Thoracic aorta (tissue), 2 donors: ENCODE data around the gene KIFAP3. TPM values are rescaled to one million over a fixed set of nuclear protein-coding genes. Genes with fewer than 3 reads are reported as not detected.

Experiments
- ATAC-seq: fragments of 150-250 bp; one replicate; pipeline ENCODE4 v1.8.0; 2017; ENCODE audit warnings: low read depth; ENCODE audit not compliant: insufficient number of reproducible peaks, low FRiP score
- DNase-seq: peaks from one replicate; pipeline ENCODE4 v3.0.0-alpha.2; 2020; ENCODE audit warnings: low spot score
- H3K27ac ChIP-seq, 2 donors: fragments of 200-600 bp; sonication (generic); 1 replicate in 1 of 2; 2 replicates in 1 of 2; pipeline ENCODE4 v1.5.1; 2016; ENCODE audit warnings: mild to moderate bottlenecking in 2 of 2, moderate library complexity in 2 of 2
- H3K27me3 ChIP-seq: fragments of 200-600 bp; sonication (generic); replicated peaks from 2 replicates; pipeline ENCODE4 v1.6.0; 2016; ENCODE audit warnings: mild to moderate bottlenecking; ENCODE audit not compliant: insufficient read depth
- H3K36me3 ChIP-seq: fragments of 200-600 bp; sonication (generic); one replicate; pipeline ENCODE4 v1.5.1; 2016
- H3K4me1 ChIP-seq, 2 donors: fragments of 200-600 bp; sonication (generic); 1 replicate in 1 of 2; 2 replicates in 1 of 2; pipeline versions ENCODE4 v1.5.1 to v1.6.0; 2016; ENCODE audit warnings: low read depth in 2 of 2, mild to moderate bottlenecking in 1 of 2; ENCODE audit not compliant: control insufficient read depth in 1 of 2
- H3K4me3 ChIP-seq: fragments of 200-600 bp; sonication (generic); 2 replicates; pipeline ENCODE4 v1.5.1; 2016; ENCODE audit warnings: mild to moderate bottlenecking
- H3K9me3 ChIP-seq: fragments of 200-600 bp; sonication (generic); 2 replicates; pipeline ENCODE4 v1.5.1; 2016
- CTCF ChIP-seq: fragments of 200-600 bp; sonication (generic); IDR thresholded peaks from one replicate; pipeline ENCODE4 v1.5.1; 2019; ENCODE audit warnings: antibody characterized with exemption
- total RNA-seq, 2 donors: library from RNA; depleted of rRNA; stranded (reverse); fragments of >200 nt; gene quantifications; one replicate each; pipeline versions ENCODE4 v1.1.0 to v1.2.3, GENCODE V29; 2016

Gene KIFAP3
- total RNA-seq, 2 donors from 2014 or later, result 23.6 to 43.8 TPM

GRCh38 chr1:169970114-169970513 lies 104.4 kb downstream of the KIFAP3 start:
- no peak overlapping the region for H3K27ac ChIP-seq
- TF ChIP-seq CTCF, result no peak
- no peaks in the 10 kb centered on the region for H3K9me3 ChIP-seq
- H3K4me3 ChIP-seq, result no peak overlapping the region
- no peaks in the 10 kb centered on the region for H3K4me1 ChIP-seq
- H3K36me3 ChIP-seq, result peaks cover 7% of the 10 kb centered on the region
- ATAC-seq, result no peak
- no peaks in the 10 kb centered on the region for H3K27me3 ChIP-seq
- no peak for DNase-seq

- TF ChIP-seq CTCF, result no peak
- ATAC-seq, result no peak
Observed at GRCh38 chr1:169968174-169968573, 106.3 kb downstream of the KIFAP3 start.

GRCh38 chr1:169964206-169964605 lies 110.3 kb downstream of the KIFAP3 start:
- no peak for ATAC-seq
- no peak overlapping the region for H3K4me3 ChIP-seq
- no peaks in the 10 kb centered on the region for H3K36me3 ChIP-seq
- no peaks in the 10 kb centered on the region for H3K9me3 ChIP-seq
- no peaks in the 10 kb centered on the region for H3K27me3 ChIP-seq
- DNase-seq, result no peak
- TF ChIP-seq CTCF, result no peak
- H3K4me1 ChIP-seq, result no peaks in the 10 kb centered on the region
- no peak overlapping the region for H3K27ac ChIP-seq

More at GRCh38 chr1:169968174-169968573, 106.3 kb downstream of the KIFAP3 start:
- H3K36me3 ChIP-seq, result peaks cover 7% of the 10 kb centered on the region
- H3K27me3 ChIP-seq, result no peaks in the 10 kb centered on the region
- no peak for DNase-seq
- H3K27ac ChIP-seq, result no peak overlapping the region
- H3K9me3 ChIP-seq, result no peaks in the 10 kb centered on the region
- H3K4me1 ChIP-seq, result no peaks in the 10 kb centered on the region
- no peak overlapping the region for H3K4me3 ChIP-seq

- DNase-seq, result no peak
- Histone ChIP-seq H3K4me3 (no peak overlapping the region), H3K9me3 (no peaks in the 10 kb centered on the region), H3K27ac (no peak overlapping the region), H3K36me3 (no peaks in the 10 kb centered on the region), H3K4me1 (no peaks in the 10 kb centered on the region), H3K27me3 (no peaks in the 10 kb centered on the region)
- no peak for ATAC-seq
- no peak for TF ChIP-seq CTCF
Observed at GRCh38 chr1:169959686-169960085, 114.8 kb downstream of the KIFAP3 start.

- Histone ChIP-seq H3K27ac (no peak overlapping the region), H3K4me1 (no peaks in the 10 kb centered on the region), H3K9me3 (no peaks in the 10 kb centered on the region), H3K36me3 (peaks cover 4% of the 10 kb centered on the region), H3K4me3 (no peak overlapping the region), H3K27me3 (no peaks in the 10 kb centered on the region)
- no peak for ATAC-seq
- no peak for TF ChIP-seq CTCF
- DNase-seq, result no peak
Observed at GRCh38 chr1:169958987-169959386, 115.5 kb downstream of the KIFAP3 start.
